Measurements from ENCODE around the gene NCOA6. TPM values are rescaled to one million over a fixed set of nuclear protein-coding genes. Genes with fewer than 3 reads are reported as not detected.

NCOA6 gene
- total and polyA plus RNA-seq, 3 experiments from 2014 or later = 11.4 to 23.1 (median 22.7) TPM

DNA sequence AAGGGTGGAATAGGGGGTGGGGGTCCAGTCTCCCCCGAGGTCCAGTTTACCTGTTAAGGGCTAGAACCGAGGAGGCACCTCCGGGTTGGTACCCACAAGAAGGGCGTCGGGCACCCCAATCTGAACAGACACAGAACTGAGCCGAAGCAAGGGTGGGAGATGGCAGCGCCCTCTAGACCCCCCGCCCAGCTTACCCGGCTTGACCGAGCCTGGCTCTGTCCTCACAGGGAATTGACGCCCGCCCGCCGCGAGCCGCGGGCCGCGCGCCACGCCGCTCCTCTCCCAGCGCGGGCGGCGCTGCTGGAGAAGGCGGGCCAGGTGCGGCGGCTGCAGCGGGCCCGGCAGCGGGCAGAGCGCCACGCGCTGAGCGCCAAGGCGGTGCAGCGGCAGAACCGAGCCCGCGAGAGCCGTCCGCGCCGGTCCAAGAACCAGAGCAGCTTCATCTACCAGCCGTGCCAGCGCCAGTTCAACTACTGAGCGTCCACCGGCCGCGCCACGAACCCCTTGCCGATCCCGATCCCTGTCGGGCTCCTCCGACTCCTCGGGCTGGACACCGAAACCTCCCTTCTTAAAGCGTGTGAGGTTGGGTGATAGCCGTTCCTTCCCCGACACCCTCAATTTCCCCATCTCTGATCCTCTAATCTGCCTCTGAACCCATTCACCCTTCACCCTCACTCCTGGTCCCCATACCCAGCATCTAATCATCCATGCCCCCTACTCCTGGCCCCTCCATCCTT is 115.5 kb downstream of the NCOA6 start:
- Histone ChIP-seq H3K9me3 (ENCODE audit: low read length) (no peaks in the 10 kb centered on the region), H3K4me1 (ENCODE audit: insufficient read depth, low read length) (peaks cover 10% of the 10 kb centered on the region), H3K4me3 (ENCODE audit: low read length) (peak overlapping the region; percentile 76), H3K36me3 (ENCODE audit: insufficient read depth, low read length) (no peaks in the 10 kb centered on the region), H3K27me3 (ENCODE audit: insufficient read depth, low read length, poor library complexity, severe bottlenecking) (no peaks in the 10 kb centered on the region), H3K27ac (ENCODE audit: low read depth, low read length) (peak overlapping the region; percentile 79)
- Mint-ChIP-seq H3K4me3 (peak overlapping the region; percentile 86 to 96 (median 90)), H3K9me3 (no peaks in the 10 kb centered on the region), H3K4me1 (peaks cover 9 to 28% (median 13%) of the 10 kb centered on the region in 3 donors), H3K27me3 (peaks cover 0 to 5% of the 10 kb centered on the region in 2 donors), H3K27ac (peak overlapping the region; percentile 59 to 99 (median 92)), H3K36me3 (peaks cover 0 to 22% (median 3%) of the 10 kb centered on the region in 3 donors)
- peak in 2 of 5 donors; percentile 40 to 68 for DNase-seq
- CTCF ChIA-PET = interaction anchor here (1.0 to 2.9 kb wide), 3 partner anchors 34 to 397 kb away, joined by 3 to 14 read pairs (median 3); partner anchors contain the start of gene PIGU
- POLR2A ChIA-PET = interaction anchor here (1.1 to 2.6 kb wide), 2 partner anchors 10 to 33 kb away, joined by 5 to 6 read pairs; partner anchors contain the start of gene PIGU

DNA sequence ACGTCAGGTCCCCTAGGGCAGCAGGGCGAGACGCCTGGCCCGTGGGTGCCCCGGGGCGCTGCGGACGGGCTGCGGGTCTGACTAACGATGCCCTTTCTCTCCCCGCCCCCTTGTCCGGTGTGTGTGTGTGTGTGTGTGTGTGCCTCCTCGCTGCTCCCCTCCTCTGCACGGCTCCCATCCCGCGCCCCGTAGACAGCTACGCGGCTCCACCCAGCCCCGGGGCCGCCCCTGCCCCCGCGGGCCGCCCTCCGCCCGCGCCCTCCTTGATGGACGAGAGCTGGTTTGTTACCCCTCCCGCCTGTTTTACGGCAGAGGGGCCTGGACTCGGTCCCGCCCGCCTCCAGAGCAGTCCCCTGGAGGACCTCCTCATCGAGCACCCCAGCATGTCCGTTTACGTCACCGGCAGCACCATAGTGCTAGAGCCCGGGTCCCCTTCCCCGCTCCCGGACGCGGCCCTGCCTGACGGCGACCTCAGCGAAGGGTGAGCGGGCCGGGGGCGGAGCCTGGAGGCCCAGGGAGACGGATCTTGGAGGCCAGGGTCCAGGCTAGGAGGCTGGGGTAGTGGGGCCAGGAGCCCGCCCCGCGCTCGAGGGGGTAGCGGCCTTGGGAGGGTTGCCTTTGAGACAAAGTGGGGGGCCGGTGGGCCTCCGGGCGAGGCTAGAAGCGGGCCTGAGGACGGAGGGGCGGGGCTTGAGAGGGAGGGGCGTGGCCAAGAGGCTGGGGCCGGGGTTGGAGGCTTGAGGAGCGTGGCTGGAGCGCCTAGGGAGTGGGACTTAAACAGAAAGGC is 116.2 kb downstream of the NCOA6 start:
- Mint-ChIP-seq H3K4me1 (peaks cover 14 to 34% (median 19%) of the 10 kb centered on the region in 3 donors), H3K36me3 (peaks cover 0 to 15% (median 3%) of the 10 kb centered on the region in 3 donors), H3K4me3 (peak overlapping the region; percentile 86 to 96 (median 90)), H3K27ac (peak overlapping the region; percentile 82 to 99 (median 92)), H3K9me3 (no peaks in the 10 kb centered on the region), H3K27me3 (peaks cover 0 to 5% of the 10 kb centered on the region in 2 donors)
- Histone ChIP-seq H3K27me3 (ENCODE audit: insufficient read depth, low read length, poor library complexity, severe bottlenecking) (no peaks in the 10 kb centered on the region), H3K9me3 (ENCODE audit: low read length) (no peaks in the 10 kb centered on the region), H3K27ac (ENCODE audit: low read depth, low read length) (peak overlapping the region; percentile 79), H3K4me1 (ENCODE audit: insufficient read depth, low read length) (peaks cover 14% of the 10 kb centered on the region), H3K4me3 (ENCODE audit: low read length) (peak overlapping the region; percentile 76), H3K36me3 (ENCODE audit: insufficient read depth, low read length) (no peaks in the 10 kb centered on the region)
- ChIA-PET POLR2A (interaction anchor here (0.6 to 2.6 kb wide), 3 partner anchors 11 to 1888 kb away, joined by 3 to 6 read pairs (median 5); partner anchors contain the start of gene PIGU), CTCF (interaction anchor here (0.9 to 2.9 kb wide), 6 partner anchors 10 to 397 kb away, joined by 3 to 20 read pairs (median 6); partner anchors contain the start of gene PIGU)
- DNase-seq = peak; percentile 77 to 87 (median 80)

DNA sequence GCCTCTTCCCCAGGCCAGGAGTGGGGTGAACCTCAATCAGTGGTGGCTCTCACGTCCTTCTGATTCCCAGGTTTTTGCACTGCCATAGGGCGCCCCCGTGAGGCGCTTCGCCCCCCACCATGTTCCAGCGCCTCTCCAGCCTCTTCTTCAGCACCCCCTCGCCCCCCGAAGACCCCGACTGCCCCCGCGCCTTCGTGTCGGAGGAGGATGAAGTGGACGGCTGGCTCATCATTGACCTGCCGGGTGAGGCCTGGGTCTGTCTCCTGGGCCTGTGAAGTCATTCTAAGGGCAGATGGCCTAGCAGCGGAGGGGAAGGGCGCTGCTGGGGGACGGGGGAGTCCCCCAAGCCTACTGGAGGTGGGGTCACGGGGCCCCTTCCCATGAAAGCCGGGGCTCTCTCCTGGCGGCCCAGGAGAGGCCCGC is 116.8 kb downstream of the NCOA6 start:
- H3K36me3 ChIP-seq (ENCODE audit: insufficient read depth, low read length) = no peaks in the 10 kb centered on the region
- Mint-ChIP-seq H3K9me3 (no peaks in the 10 kb centered on the region), H3K27ac (peak overlapping the region; percentile 75 to 98 (median 91)), H3K4me3 (peak overlapping the region; percentile 86 to 96 (median 90)), H3K4me1 (peaks cover 15 to 35% (median 19%) of the 10 kb centered on the region in 3 donors), H3K27me3 (peaks cover 0 to 5% of the 10 kb centered on the region in 2 donors), H3K36me3 (peaks cover 0 to 12% (median 3%) of the 10 kb centered on the region in 3 donors)
- peaks cover 16% of the 10 kb centered on the region for H3K4me1 ChIP-seq (ENCODE audit: insufficient read depth, low read length)
- H3K4me3 ChIP-seq (ENCODE audit: low read length) = peak overlapping the region; percentile 76
- peak overlapping the region; percentile 79 for H3K27ac ChIP-seq (ENCODE audit: low read depth, low read length)
- ChIA-PET CTCF (interaction anchor here (0.7 to 2.9 kb wide), 13 partner anchors 9 to 396 kb away, joined by 3 to 20 read pairs (median 4); no protein-coding TSS in a partner anchor), POLR2A (interaction anchor here (0.6 to 2.6 kb wide), 3 partner anchors 31 to 1887 kb away, joined by 3 to 5 read pairs (median 3); partner anchors contain the start of gene PIGU)
- peak; percentile 27 to 75 (median 48) for DNase-seq
- no peaks in the 10 kb centered on the region for H3K27me3 ChIP-seq (ENCODE audit: insufficient read depth, low read length, poor library complexity, severe bottlenecking)
- H3K9me3 ChIP-seq (ENCODE audit: low read length) = no peaks in the 10 kb centered on the region

DNA sequence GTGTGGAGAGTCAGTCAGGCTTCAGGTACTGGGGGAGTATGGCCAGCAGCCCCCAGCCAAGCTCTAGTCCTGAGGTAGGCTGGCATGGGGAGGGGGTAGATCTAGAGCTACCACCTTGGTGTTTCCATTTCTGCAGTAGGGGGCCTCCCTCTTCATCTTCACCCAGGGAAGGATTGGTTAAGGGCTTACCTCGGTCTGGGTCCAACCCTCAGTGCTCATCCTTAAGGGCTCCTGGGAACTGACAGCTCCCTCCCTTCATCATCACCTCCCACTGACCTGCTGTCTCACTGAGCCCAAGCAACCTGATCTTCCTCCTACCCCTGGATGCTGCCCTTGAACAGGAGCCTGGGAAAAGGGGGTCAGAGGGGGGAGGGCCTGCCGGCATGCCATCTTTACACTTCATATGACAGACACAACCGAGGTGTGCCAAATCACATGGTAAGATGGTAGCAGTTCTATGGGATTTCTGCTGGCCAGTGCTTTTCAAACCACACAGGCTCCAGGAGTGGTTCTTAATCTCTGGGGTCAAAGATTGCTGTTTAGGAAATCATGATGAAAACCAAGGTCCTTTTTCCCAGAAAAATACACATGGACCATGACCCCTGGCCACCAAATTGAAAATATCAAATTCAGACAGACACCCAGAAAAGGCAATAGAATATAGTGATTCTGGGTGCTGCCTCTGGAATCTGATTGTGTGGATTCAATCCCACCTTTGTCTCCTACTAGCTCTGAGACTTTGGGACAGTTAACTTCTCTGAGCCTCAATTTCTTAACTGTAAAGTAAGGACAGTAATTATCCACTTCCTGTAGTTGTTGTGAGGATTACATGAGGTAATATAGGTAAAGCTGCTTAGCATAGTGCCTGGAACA is 118.3 kb downstream of the NCOA6 start:
- DNase-seq = no peak
- Mint-ChIP-seq H3K27me3 (peaks cover under 1 to 7% of the 10 kb centered on the region in 2 donors), H3K4me3 (peak overlapping the region in 1 of 7 donors; percentile 94), H3K36me3 (peaks cover 0 to 6% (median 0%) of the 10 kb centered on the region in 3 donors), H3K27ac (peak overlapping the region in 7 of 8 donors; percentile 29 to 99 (median 97)), H3K4me1 (peaks cover 25 to 45% (median 28%) of the 10 kb centered on the region in 3 donors), H3K9me3 (no peaks in the 10 kb centered on the region)
- H3K4me3 ChIP-seq (ENCODE audit: low read length) = no peak overlapping the region
- POLR2A ChIA-PET = no interaction called here
- no peaks in the 10 kb centered on the region for H3K27me3 ChIP-seq (ENCODE audit: insufficient read depth, low read length, poor library complexity, severe bottlenecking)
- no peaks in the 10 kb centered on the region for H3K36me3 ChIP-seq (ENCODE audit: insufficient read depth, low read length)
- H3K9me3 ChIP-seq (ENCODE audit: low read length) = no peaks in the 10 kb centered on the region
- H3K4me1 ChIP-seq (ENCODE audit: insufficient read depth, low read length) = peaks cover 23% of the 10 kb centered on the region
- CTCF ChIA-PET = interaction anchor here (0.9 to 2.9 kb wide), 10 partner anchors 8 to 395 kb away, joined by 3 to 20 read pairs (median 6); partner anchors contain the start of gene DYNLRB1
- no peak overlapping the region for H3K27ac ChIP-seq (ENCODE audit: low read depth, low read length)

DNA sequence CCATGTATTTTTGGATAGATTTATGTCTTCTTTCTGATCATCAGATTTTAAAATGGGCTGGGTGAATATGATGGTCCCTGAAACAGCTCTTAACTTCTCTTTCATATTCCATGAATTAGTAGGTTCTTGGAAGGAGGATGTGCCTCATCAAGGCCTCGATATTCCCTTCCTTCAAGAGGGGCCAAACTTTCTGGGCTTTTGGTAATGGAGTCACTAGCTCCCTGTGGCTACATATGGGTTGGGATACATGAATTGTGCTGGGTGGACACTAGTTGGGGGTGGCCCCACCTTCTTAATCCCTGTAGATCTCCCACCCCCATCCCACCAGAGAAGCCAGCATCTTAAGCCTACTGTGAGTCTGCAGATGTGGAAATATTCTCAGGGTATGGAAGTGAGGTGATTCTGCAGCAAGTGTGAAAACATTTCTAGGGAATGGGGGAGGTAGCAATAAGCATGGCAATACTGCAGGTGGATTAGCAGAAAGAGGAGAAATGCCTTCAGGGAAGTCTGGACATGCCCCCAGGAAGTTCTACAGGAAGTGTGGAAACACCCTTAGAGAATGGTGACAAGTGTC is 119.1 kb downstream of the NCOA6 start:
- peaks cover 25 to 45% (median 28%) of the 10 kb centered on the region in 3 donors for H3K4me1 Mint-ChIP-seq
- no peaks in the 10 kb centered on the region for H3K27me3 ChIP-seq (ENCODE audit: insufficient read depth, low read length, poor library complexity, severe bottlenecking)
- H3K36me3 Mint-ChIP-seq = peaks cover 0 to 6% (median 0%) of the 10 kb centered on the region in 3 donors
- CTCF ChIA-PET = interaction anchor here (2.1 kb wide), 1 partner anchor 394 kb away, joined by 7 read pairs; no protein-coding TSS in a partner anchor
- H3K4me1 ChIP-seq (ENCODE audit: insufficient read depth, low read length) = peaks cover 23% of the 10 kb centered on the region
- H3K4me3 ChIP-seq (ENCODE audit: low read length) = no peak overlapping the region
- H3K27me3 Mint-ChIP-seq = peaks cover 3 to 4% of the 10 kb centered on the region in 2 donors
- no peaks in the 10 kb centered on the region for H3K9me3 Mint-ChIP-seq
- H3K9me3 ChIP-seq (ENCODE audit: low read length) = no peaks in the 10 kb centered on the region
- no peak overlapping the region for H3K27ac ChIP-seq (ENCODE audit: low read depth, low read length)
- peak overlapping the region; percentile 1 to 99 (median 96) for H3K27ac Mint-ChIP-seq
- POLR2A ChIA-PET = no interaction called here
- no peaks in the 10 kb centered on the region for H3K36me3 ChIP-seq (ENCODE audit: insufficient read depth, low read length)
- peak overlapping the region in 5 of 7 donors; percentile 43 to 94 (median 50) for H3K4me3 Mint-ChIP-seq
- no peak for DNase-seq

DNA sequence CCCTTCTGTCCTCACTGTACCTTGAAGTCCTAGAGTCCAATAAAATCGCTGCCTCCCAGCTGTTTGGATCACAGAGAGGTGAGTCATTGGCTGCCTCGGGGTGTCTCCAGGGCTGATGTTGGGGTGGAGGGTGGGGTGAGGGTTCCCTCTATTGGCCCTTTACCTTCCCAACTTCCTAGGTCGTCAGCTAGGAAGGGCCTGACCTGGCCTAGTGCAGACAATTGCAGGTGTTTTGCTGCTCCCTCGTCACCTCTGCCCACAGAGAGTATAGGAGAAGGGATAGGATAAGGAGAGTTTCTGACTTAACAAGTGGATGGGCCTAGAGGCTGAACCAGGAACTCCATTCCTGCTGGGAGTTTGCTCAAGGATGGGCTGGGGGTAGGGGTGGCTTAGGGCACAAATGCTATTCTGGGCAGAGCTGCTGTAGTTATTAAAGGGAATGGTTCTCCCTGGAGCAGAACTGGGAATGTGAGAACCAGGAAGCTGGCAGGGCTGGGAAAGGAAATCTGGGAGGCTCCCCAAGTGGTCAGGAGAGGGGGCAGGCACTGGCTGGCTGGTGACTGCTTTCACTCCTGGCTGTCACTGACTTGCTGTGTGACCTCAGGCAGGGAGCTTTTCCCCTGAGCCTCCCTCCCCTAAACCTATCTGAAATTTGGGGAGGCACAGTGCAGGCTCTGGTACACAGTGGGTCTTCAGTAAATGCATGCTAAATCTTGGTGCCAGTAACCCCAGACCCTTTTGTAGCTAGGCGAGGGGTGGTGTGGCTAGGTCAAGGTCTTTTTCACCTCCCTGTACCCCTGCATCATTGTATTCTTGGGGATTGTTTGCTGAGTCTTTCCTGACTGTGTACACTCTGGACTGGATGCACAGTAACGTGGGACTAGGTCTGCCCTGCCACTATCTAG is 119.8 kb downstream of the NCOA6 start:
- Histone ChIP-seq H3K27ac (ENCODE audit: low read depth, low read length) (peak overlapping the region; percentile 96), H3K9me3 (ENCODE audit: low read length) (no peaks in the 10 kb centered on the region), H3K4me1 (ENCODE audit: insufficient read depth, low read length) (peaks cover 23% of the 10 kb centered on the region), H3K36me3 (ENCODE audit: insufficient read depth, low read length) (no peaks in the 10 kb centered on the region), H3K27me3 (ENCODE audit: insufficient read depth, low read length, poor library complexity, severe bottlenecking) (no peaks in the 10 kb centered on the region), H3K4me3 (ENCODE audit: low read length) (peak overlapping the region; percentile 81)
- Mint-ChIP-seq H3K36me3 (peaks cover 0 to 6% (median 0%) of the 10 kb centered on the region in 3 donors), H3K27ac (peak overlapping the region; percentile 75 to 100 (median 98)), H3K4me1 (peaks cover 23 to 40% (median 26%) of the 10 kb centered on the region in 3 donors), H3K27me3 (peaks cover 3 to 4% of the 10 kb centered on the region in 2 donors), H3K4me3 (peak overlapping the region; percentile 88 to 96 (median 93)), H3K9me3 (no peaks in the 10 kb centered on the region)
- ChIA-PET CTCF (interaction anchor here (0.7 to 2.1 kb wide), 2 partner anchors 167 to 393 kb away, joined by 4 to 7 read pairs; no protein-coding TSS in a partner anchor), POLR2A (no interaction called here)
- DNase-seq = no peak
